ENCODE measurements around the gene EN2. TPM values are rescaled to one million over a fixed set of nuclear protein-coding genes. Genes with fewer than 3 reads are reported as not detected.

EN2 gene
- total and polyA plus RNA-seq, 2 donors (not counting 1 experiment from before 2014, with no cell fraction given) = not detected

DNA sequence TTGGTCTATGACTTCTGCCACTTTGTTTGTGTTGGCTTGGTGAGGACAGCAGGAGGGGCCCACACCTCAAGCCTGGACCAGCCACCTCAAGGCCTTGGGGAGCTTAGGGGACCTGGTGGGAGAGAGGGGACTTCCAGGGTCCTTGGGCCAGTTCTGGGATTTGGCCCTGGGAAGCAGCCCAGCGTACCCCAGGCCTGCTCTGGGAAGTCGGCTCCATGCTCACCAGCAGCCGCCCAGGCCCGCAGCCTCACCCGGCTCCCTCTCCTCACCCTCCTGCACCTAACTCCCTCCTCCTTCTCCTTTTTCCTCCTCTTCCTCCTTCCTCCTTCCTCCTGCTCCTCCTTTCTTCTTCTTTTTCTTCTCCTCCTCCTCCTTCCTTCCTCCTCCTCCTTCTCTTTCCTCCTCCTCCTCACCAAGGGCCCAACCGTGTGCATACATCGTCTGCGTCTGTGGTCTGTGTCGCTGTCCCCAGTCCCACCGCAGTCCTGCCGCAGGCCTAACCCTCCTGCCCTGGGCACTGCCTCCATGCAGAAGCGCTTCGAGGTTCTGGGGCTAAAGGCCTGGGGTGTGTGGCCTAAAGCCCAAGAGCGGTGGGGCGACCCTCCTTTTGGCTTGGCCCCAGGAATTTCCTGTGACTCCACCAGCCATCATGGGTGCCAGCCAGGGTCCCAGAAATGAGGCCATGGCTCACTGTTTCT lies 5.3 kb downstream of the EN2 start:
- ATAC-seq (ENCODE audit: low read depth) (no peak), DNase-seq (peak; percentile 5)
- WGBS (ENCODE audit: insufficient coverage) = 8% methylated on average over 15 of the region's 15 CpGs
- Histone ChIP-seq H3K4me2 (replicated peaks; ENCODE audit: low read depth, low read length, poor library complexity, severe bottlenecking) (no peak overlapping the region), H3K36me3 (replicated peaks in 1 of 2; ENCODE audit: control extremely low read depth in 1 of 2, control insufficient read depth in 1 of 2, extremely low read depth in 1 of 2, insufficient read depth in 2 of 2, low read length in 1 of 2) (no peaks in the 10 kb centered on the region), H3K27me3 (replicated peaks in 1 of 4; ENCODE audit: control extremely low read depth in 1 of 4, control insufficient read depth in 3 of 4, insufficient read depth in 4 of 4, low read length in 3 of 4) (peaks cover 0 to 89% (median 73%) of the 10 kb centered on the region in 4 experiments), H4K20me1 (ENCODE audit: control insufficient read depth, insufficient read depth, low read length, poor library complexity, severe bottlenecking) (no peaks in the 10 kb centered on the region), H3K79me2 (ENCODE audit: control insufficient read depth, insufficient read depth, low read length) (no peaks in the 10 kb centered on the region), H3K9me3 (ENCODE audit: control extremely low read depth in 1 of 3, control insufficient read depth in 2 of 3, insufficient read depth in 1 of 3, low read length in 2 of 3) (peaks cover 0 to 76% (median 0%) of the 10 kb centered on the region in 3 donors), H3K4me3 (ENCODE audit: control extremely low read depth in 1 of 5, extremely low read depth in 1 of 5, insufficient read depth in 1 of 5, low read depth in 2 of 5, low read length in 4 of 5) (no peak overlapping the region), H2AFZ (ENCODE audit: insufficient read depth, low read depth, low read length, poor library complexity, severe bottlenecking) (no peak overlapping the region), H3K4me1 (ENCODE audit: control insufficient read depth in 2 of 2, insufficient read depth in 2 of 2, low read length in 2 of 2) (peaks cover 42 to 54% of the 10 kb centered on the region in 2 donors), H3K27ac (ENCODE audit: low read length in 2 of 2) (no peak overlapping the region), H3K9ac (ENCODE audit: low read length) (no peak overlapping the region)
- Mint-ChIP-seq H3K4me3 (no peak overlapping the region), H3K4me1 (peaks cover 18% of the 10 kb centered on the region), H3K9me3 (ENCODE audit: insufficient read depth) (no peaks in the 10 kb centered on the region), H3K27me3 (peaks cover 63% of the 10 kb centered on the region), H3K27ac (no peak overlapping the region)
- TF ChIP-seq, protein P1, sequence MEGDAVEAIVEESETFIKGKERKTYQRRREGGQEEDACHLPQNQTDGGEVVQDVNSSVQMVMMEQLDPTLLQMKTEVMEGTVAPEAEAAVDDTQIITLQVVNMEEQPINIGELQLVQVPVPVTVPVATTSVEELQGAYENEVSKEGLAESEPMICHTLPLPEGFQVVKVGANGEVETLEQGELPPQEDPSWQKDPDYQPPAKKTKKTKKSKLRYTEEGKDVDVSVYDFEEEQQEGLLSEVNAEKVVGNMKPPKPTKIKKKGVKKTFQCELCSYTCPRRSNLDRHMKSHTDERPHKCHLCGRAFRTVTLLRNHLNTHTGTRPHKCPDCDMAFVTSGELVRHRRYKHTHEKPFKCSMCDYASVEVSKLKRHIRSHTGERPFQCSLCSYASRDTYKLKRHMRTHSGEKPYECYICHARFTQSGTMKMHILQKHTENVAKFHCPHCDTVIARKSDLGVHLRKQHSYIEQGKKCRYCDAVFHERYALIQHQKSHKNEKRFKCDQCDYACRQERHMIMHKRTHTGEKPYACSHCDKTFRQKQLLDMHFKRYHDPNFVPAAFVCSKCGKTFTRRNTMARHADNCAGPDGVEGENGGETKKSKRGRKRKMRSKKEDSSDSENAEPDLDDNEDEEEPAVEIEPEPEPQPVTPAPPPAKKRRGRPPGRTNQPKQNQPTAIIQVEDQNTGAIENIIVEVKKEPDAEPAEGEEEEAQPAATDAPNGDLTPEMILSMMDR (IDR thresholded peaks at IDR 0.05) = no peak
- no peak for TF ChIP-seq EZH2 (IDR thresholded peaks at IDR 0.05; ENCODE audit: borderline replicate concordance, insufficient read depth, low read depth, low read length, poor library complexity, severe bottlenecking)
- intact Hi-C loops (cut with micrococcal nuclease) = no loop called here
- ChIA-PET CTCF (no interaction called here), POLR2A (no interaction called here)

- CTCF ChIA-PET = no interaction called here
These were observed 6.3 kb downstream of the EN2 start for GRCh38 chr7:155464183-155464582.

More at GRCh38 chr7:155464183-155464582, 6.3 kb downstream of the EN2 start:
- Histone ChIP-seq H3K9ac (ENCODE audit: low read length) (no peak overlapping the region), H3K36me3 (replicated peaks in 1 of 2; ENCODE audit: control extremely low read depth in 1 of 2, control insufficient read depth in 1 of 2, extremely low read depth in 1 of 2, insufficient read depth in 2 of 2, low read length in 1 of 2) (no peaks in the 10 kb centered on the region), H2AFZ (ENCODE audit: insufficient read depth, low read depth, low read length, poor library complexity, severe bottlenecking) (no peak overlapping the region), H3K27ac (ENCODE audit: low read length in 2 of 2) (no peak overlapping the region), H4K20me1 (ENCODE audit: control insufficient read depth, insufficient read depth, low read length, poor library complexity, severe bottlenecking) (no peaks in the 10 kb centered on the region), H3K79me2 (ENCODE audit: control insufficient read depth, insufficient read depth, low read length) (no peaks in the 10 kb centered on the region), H3K27me3 (replicated peaks in 1 of 4; ENCODE audit: control extremely low read depth in 1 of 4, control insufficient read depth in 3 of 4, insufficient read depth in 4 of 4, low read length in 3 of 4) (peaks cover 0 to 96% (median 78%) of the 10 kb centered on the region in 4 experiments), H3K4me2 (replicated peaks; ENCODE audit: low read depth, low read length, poor library complexity, severe bottlenecking) (no peak overlapping the region), H3K4me3 (ENCODE audit: control extremely low read depth in 1 of 5, extremely low read depth in 1 of 5, insufficient read depth in 1 of 5, low read depth in 2 of 5, low read length in 4 of 5) (no peak overlapping the region), H3K4me1 (ENCODE audit: control insufficient read depth in 2 of 2, insufficient read depth in 2 of 2, low read length in 2 of 2) (peaks cover 43 to 57% of the 10 kb centered on the region in 2 donors), H3K9me3 (ENCODE audit: control extremely low read depth in 1 of 3, control insufficient read depth in 2 of 3, insufficient read depth in 1 of 3, low read length in 2 of 3) (peaks cover 0 to 75% (median 0%) of the 10 kb centered on the region in 3 donors)
- no peaks in the 10 kb centered on the region for H3K9me3 Mint-ChIP-seq (ENCODE audit: insufficient read depth)
- intact Hi-C loops (cut with micrococcal nuclease) = no loop called here
- 0% methylated on average over 1 of the region's 6 CpGs for WGBS (ENCODE audit: insufficient coverage)
- peaks cover 25% of the 10 kb centered on the region for H3K4me1 Mint-ChIP-seq
- TF ChIP-seq EZH2 (IDR thresholded peaks at IDR 0.05; ENCODE audit: borderline replicate concordance, insufficient read depth, low read depth, low read length, poor library complexity, severe bottlenecking) = no peak
- TF ChIP-seq, protein P1 (IDR thresholded peaks at IDR 0.05) = no peak
- H3K4me3 Mint-ChIP-seq = no peak overlapping the region
- ATAC-seq (ENCODE audit: low read depth) = no peak
- peak; percentile 16 for DNase-seq
- POLR2A ChIA-PET = interaction anchor here (0.5 kb wide), 1 partner anchor 42 kb away, joined by 3 read pairs; no protein-coding TSS in a partner anchor
- no peak overlapping the region for H3K27ac Mint-ChIP-seq
- H3K27me3 Mint-ChIP-seq = peaks cover 70% of the 10 kb centered on the region
